GM19099 (cell line): ENCODE results near the gene ARHGAP35.

Experiments used
- POLR2A ChIP-seq: IDR thresholded peaks from 3 replicates; pipeline ENCODE4 v1.6.1; 2011; ENCODE audit warnings: low read depth; ENCODE audit not compliant: insufficient read length; ENCODE audit errors: extremely low read depth

ARHGAP35 gene

DNA sequence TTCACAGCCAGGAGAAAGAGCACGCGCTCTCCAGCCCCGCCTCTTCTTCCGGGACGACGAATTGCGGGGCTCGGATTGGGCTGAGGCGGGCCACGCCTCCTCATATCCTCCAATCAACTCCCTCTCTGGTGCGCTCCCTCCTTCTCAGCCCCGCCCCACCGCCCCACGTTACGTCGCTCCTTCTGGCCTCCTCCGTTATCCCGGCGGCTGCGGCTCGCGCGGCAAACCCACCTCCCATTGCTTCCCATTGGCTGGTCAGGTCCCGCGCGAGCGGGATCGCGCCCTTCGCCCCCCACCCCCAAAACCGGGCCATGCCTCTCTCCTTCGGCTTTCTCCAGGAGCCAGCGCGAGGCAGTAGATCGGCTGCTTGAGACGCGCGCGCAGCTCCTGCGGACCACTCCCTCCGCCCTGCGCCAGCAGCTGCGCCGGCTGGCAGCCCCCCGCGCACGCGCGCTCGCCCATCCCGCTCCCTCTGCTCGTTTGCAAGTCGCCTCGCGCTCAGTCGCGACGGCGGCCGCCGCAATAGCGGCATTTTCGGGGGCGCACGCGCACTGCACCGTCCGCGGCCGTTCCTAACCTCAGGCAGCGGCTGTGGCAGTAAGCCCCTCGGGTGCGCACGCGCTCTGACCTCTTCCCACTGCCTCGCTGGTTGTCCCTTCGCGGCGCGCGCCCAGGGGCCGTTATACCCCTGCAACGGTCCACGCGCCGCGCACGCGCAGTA lies 512 bp upstream of the ARHGAP35 start:
- peak; percentile 90 for TF ChIP-seq POLR2A

DNA sequence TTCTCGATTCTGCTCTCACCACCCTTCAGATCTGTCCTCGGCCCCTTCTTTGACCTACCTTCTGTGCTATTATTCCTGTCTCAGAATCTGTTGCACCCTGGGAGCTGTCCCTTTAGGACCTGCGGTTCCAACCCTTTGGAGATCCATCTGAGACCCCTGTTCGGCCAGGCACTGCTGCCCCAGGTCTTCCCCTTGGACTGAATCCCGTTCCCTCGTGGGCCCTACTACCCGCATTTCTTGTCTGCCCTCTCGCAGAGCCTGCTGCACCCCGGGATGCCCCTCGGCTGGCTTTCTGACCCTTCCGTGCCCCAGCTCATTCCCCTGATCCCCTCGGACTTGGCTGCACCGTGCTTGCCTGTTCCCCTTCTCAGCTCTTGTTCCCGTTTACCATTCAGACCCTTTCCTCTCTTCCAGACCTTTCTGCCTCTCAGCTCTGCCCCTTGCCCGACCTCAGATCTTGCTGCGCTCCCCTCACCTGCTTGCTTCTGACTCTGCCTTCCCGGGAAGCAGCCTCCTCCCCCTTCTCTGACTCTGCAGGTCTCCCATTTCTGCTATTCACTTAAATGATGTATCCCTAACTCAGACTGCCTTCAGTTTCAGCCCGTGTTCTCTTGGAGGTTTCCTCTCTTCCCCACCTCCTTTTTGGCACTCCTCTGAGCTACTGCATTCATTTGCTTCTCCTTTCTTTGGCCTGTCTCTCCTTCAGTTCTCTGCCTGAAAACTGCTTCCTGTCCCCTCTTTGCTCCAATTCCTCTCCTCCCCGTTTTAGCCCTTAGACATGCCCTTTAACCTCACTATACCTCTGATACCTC lies 1.1 kb downstream of the ARHGAP35 start:
- no peak for TF ChIP-seq POLR2A

DNA sequence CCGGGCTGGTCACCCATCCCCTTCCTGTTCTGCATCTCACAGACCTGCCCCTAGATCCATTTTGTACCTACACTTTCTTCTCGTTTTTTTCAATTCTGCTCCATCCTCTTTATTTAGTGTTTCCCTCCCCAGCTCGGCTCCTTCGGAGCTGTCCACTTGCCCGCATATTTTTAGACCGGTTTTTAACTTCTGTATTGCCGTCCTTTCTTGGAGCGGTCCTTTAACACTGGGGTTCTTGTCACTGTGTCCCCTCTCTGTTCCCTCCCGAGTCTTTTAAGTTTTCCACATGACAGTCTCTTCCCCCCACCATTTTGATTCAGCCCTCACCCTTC lies 1.7 kb downstream of the ARHGAP35 start:
- no peak for TF ChIP-seq POLR2A

DNA sequence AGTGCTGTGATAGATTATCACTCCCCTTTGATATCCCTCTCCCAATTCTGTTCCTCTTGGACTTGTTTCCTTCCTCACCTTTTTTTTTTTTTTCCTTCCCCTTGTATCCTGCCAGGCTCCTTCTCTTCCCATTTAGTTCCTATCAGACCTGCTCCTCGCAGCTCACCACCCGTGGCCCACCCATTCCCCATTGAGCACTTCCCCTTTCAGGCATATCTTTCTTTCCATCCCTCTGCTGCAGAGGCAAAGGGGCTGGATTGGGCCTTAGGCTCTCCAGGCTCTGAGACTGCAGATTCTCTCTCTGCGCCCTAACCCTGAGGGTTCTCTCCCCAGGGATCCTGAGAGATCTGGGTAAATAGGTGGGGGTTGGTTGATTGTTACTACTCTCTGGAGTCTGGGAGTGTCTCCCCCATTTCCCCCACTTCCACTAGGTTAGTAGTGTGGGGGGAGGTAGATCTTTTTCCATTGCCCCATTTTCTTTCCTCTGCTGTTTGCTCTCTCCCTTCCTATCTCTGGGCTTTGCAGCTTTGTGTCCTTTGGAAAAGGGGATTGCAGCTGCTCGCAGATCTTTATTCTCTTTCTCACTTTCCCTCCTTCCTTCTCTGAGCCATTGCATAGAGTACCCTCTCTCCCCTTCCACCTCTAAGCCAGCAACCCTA lies 2.3 kb downstream of the ARHGAP35 start:
- no peak for TF ChIP-seq POLR2A

DNA sequence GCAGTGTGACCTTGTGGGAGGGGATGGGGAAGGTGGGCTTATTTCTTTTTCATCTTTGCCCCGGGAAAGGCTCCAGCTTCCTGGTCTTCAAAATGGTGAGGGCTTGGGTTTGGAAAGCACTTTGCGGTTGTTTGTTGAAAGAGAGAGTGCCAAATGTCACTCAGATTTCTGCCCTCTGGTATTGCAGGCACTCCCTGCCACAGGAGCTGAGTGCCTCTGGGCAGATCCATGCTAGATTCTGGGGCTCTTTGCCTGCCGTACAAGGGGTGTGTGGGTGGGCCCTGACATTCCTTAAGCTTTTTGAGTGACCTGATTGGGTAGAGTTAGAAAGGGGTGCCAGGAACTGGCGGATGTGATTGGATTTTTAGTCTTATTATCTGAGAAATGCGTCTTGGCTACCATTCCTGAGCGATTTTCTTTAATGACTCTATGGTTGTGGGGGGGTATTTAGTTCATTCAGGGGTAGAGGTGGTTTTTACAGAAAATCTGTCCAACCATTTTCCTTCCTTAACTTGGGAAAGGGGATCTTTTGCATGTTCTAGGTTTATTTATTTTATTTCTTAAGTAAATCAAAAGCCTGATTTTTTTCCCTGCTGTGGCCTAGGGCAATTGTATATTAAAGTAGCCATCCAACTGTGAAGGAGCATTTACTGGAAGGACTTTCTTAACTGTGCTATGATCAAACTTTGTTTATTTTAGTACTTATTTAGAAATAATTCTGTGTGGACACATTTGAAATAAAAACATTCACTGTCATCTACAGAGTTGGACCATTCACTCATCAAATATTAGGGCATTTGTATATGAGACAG lies 3.2 kb downstream of the ARHGAP35 start:
- no peak for TF ChIP-seq POLR2A

DNA sequence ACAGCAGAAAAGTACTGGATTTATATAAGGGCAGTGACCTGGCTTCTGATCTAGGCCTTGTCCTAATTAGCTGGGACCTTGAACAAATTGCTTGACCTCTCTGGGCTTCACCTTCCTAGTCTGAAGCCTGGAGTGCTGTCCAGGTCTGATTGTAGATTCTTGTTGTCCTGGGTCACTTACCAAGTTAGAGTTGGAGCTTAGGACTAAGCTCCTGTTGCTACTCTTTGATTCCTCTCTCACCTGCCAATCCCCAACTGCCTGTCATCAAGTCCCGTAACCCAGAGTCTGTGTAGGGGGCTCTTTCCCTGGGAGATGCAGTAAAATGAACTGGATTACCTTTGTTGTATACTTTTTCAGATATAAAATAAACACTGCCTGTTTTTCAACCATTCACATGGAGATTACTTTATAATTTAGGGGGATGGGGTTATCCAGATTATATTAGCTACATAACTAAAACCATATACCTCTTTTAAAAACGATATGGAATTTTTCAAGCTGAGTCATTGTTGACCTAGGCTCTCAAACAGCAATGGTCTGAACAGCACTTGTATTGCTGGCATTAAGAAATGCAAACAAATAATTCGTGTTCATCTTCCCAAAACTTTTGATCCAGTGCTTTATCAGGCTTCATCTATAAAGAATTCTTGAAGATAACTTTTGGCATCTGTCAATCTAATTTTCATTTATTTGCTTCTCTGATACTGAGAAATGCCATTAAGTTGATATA lies 5.8 kb downstream of the ARHGAP35 start:
- no peak for TF ChIP-seq POLR2A

DNA sequence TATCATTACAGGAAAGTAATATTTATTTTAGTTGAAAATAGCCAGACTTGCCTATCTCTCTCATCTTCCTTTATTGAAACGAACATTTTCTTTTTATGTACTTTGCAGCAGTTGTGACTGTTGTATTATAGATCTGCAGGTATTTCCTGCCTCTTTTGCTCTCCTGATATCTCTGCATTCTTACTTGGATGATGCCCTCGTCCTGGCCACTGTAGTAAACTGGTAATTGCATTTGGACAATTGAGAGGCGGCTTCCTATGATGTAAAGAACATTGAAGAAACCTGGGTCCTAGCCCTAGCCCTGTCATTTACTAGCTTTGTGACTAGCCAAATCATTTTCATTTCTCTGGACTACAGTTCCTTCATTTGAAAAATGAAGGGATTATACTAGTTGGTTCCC lies 6.4 kb downstream of the ARHGAP35 start:
- TF ChIP-seq POLR2A = no peak

DNA sequence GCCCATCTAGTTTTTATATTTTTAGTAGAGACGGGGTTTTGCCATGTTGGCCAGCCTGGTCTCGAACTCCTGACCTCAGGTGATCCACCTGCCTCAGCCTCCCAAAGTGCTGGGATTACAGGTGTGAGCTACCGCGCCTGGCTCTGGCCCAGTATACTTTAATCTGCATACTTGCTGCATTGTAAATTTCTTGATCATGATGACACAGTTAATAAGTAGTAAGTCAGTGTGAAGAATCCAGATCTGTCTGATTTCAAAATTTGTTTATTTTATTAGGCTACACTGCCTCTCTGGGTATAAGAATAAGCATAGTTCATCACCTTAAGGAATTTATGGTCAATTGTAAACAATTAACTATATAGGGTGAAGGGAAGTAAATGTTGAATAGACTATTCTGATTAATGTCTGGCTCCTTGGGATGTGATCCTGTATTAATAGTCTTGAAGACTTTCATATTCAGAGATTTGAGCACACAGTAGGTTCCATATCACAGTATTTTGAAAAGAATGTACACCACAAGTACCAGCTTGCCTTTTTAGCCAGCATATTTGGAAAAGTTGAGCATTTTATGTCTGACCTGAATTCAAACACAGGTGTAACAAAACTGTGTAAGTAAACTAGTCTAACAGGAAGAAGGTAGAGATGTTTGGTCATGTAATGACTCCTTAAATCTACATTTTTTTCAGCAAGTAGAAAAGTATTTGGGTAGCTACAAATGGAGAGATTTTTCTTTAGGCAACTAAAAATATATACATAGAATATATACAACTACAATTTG lies 7.4 kb downstream of the ARHGAP35 start:
- no peak for TF ChIP-seq POLR2A

DNA sequence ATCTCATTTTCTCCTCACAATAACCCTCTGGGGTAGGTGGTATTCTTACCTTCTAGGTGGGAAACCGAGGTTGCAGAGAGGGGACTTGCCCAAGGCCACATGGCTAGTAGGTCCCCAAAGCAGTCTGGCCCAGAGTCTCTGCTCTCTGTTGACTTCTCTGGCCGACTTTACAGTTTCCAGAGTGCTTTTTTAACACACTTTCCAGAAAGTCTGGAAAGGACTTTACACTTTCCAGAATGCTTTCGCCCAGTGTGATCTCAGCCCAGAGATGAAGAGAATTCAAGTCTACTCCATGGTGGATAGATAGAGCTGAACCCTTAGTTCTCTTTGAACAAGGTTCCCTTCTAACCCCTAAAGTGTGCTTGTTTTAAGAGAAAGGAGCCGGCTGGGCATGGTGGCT lies 12.2 kb downstream of the ARHGAP35 start:
- no peak for TF ChIP-seq POLR2A

DNA sequence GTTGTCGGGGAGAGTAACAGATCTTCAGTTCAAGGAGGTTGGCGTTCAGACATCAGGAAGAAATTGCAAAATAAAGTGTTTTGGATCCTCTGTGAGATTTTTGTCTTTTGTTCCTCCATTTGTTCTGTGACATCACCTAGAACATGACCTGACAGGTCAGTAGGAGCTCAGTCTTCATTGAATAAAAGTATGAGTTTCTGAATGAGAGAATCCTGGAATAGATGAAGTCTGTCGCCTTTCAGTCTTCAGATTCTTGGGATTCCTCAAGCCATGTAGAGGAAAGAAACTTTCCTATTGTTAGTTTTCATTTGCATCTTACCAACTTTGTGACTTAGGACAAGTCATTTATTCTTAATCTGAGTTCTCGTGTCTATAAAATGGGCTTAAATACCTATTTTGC lies 14.4 kb downstream of the ARHGAP35 start:
- TF ChIP-seq POLR2A = no peak

DNA sequence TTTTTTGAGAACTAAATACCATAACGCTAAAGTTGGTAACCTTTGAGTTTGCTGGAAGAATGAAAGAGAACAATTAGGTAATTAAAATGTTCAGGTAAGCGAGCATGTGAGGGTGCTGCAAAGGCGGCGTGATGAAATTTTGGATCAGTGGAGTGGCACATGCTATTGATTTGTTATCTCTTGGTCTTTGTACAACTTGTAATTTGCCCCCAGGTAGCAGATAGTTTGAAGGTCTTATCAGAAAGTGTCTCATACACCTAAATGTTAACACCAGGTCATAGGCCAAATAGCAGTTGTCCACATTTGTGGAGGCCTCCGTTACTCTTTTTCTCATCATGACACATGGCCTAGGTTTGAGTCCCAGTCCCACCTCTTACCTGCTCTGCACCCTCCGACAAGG lies 14.9 kb downstream of the ARHGAP35 start:
- no peak for TF ChIP-seq POLR2A

DNA sequence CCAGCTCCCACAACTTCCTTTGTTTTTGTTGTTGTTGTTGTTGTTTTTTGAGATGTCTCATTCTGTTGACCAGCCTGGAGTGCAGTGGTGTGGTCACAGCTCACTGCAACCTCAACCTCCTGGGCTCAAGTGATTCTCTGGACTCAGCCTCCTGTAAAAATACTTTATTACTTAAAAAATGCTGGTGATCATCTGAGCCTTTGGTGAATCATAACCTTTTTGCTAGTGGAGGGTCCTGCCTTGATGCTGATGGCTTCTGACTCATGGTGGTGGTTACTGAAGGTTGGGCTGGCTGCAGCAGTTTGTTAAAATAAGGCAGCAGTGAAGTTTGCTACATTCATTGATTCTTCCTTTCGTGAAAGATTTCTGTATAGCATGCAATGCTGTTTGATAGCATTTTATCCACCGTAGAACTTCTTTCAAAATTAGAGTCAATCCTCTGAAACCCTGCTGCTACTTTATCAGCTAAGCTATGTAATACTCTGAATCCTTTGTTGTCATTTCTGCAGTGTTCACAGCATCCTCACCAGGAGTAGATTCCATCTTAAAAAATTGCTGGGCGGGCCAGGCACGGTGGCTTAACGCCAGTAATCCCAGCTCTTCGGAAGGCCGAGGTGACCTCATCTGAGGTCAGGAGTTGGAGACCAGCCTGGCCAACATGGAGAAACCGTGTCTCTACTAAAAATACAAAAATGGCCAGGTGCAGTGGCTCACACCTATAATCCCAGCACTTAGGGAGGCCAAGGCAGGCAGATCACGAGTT lies 18.0 kb downstream of the ARHGAP35 start:
- no peak for TF ChIP-seq POLR2A

DNA sequence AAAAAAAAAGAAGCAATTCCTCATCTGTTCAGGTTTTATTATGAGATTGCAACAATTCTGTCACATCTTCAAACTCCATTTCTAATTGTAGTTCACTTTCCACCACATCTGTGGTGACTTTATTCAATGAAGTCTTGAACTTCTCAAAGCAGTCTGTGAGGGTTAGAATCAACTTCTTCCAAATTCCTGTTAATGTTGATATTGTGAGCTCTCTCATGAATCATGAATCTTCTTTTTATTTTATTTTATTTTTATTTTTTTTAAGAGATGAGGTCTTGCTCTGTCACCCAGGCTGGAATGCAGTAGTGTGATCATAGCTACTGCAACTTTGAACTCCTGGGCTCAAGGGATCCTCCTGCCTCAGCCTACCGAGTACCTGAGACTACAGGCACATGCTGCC lies 19.6 kb downstream of the ARHGAP35 start:
- TF ChIP-seq POLR2A = no peak
